ENCODE data around the gene GSTM3. TPM values are rescaled to one million over a fixed set of nuclear protein-coding genes. Genes with fewer than 3 reads are reported as not detected.

GSTM3 gene
- total and polyA plus RNA-seq, 9 of the 15 experiments (the other 6 are each of a cell fraction or from before 2014, with no cell fraction given), result 3.9 to 24.5 (median 9.4) TPM

DNA sequence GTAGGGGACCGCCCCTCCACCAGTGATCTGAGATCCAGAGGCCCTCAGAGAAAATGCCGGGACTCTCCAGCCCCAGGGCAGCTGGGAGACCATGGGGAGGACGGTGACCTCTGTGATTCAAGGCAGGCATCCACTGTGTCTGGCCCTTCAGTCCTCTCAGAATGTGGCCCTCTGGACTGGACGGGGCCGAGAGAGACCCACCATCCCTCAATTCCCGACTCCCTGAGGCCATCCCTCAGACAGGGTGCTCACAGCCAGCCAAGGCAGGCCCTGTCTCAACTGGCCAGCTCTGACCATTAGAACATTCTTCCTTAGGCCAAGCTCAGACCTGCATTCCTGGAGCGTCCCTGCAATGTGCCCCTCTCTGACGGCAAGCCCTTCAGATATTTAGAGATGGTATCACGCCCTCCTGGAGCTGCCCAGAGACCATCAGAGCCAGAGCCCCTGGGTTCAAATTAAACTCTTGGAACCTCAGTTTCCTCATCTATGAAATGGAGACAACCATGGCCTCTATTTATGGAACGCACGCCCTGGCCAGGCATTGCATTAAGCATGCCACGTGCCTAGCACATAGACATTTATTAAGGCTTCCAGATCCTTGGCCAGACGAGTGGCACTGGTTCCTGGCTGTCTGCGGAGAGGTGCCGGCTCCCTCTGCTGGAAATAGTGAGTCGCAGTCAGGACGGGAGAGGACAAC is 32.5 kb upstream of the GSTM3 start (continued):
- TF ChIP-seq CEBPG (CRISPR knock-in tag; IDR thresholded peaks at IDR 0.05), result no peak
- no peak for TF ChIP-seq CEBPG (tag; conservative IDR thresholded peaks at IDR 0.05 in 1 of 2, IDR thresholded peaks at IDR 0.05 in 1 of 2)
- no peak for TF ChIP-seq ZNF282 (CRISPR knock-in tag; IDR thresholded peaks at IDR 0.05)
- TF ChIP-seq, protein P1, sequence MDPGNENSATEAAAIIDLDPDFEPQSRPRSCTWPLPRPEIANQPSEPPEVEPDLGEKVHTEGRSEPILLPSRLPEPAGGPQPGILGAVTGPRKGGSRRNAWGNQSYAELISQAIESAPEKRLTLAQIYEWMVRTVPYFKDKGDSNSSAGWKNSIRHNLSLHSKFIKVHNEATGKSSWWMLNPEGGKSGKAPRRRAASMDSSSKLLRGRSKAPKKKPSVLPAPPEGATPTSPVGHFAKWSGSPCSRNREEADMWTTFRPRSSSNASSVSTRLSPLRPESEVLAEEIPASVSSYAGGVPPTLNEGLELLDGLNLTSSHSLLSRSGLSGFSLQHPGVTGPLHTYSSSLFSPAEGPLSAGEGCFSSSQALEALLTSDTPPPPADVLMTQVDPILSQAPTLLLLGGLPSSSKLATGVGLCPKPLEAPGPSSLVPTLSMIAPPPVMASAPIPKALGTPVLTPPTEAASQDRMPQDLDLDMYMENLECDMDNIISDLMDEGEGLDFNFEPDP (CRISPR knock-in tag; IDR thresholded peaks at IDR 0.05), result 0 out of 2 replicates have a peak, but pooled peaks have one; percentile 50
- TF ChIP-seq SETDB1 (IDR thresholded peaks at IDR 0.05; ENCODE audit: low read length), result no peak
- 0 out of 2 replicates have a peak, but pooled peaks have one; percentile 39 for TF ChIP-seq NBN (IDR thresholded peaks at IDR 0.05; ENCODE audit: low read depth)
- no peak for TF ChIP-seq ZNF57 (CRISPR knock-in tag; IDR thresholded peaks at IDR 0.05)
- TF ChIP-seq FOXP4 (CRISPR knock-in tag; IDR thresholded peaks at IDR 0.05; ENCODE audit: borderline replicate concordance), result peak; percentile 23; the same call in 1 of the 2 replicates
- no peak for TF ChIP-seq SMARCA5 (IDR thresholded peaks at IDR 0.05)
- TF ChIP-seq TFE3 (CRISPR knock-in tag; IDR thresholded peaks at IDR 0.05), result no peak
- no peak for TF ChIP-seq ESRRA (IDR thresholded peaks at IDR 0.05; ENCODE audit: borderline replicate concordance, low read depth)
- no peak for TF ChIP-seq PTTG1 (tag; IDR thresholded peaks at IDR 0.05; ENCODE audit: low read depth)
- TF ChIP-seq, protein P2, sequence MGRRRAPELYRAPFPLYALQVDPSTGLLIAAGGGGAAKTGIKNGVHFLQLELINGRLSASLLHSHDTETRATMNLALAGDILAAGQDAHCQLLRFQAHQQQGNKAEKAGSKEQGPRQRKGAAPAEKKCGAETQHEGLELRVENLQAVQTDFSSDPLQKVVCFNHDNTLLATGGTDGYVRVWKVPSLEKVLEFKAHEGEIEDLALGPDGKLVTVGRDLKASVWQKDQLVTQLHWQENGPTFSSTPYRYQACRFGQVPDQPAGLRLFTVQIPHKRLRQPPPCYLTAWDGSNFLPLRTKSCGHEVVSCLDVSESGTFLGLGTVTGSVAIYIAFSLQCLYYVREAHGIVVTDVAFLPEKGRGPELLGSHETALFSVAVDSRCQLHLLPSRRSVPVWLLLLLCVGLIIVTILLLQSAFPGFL (CRISPR knock-in tag; IDR thresholded peaks at IDR 0.05), result no peak
- TF ChIP-seq ZNF717 (CRISPR knock-in tag; IDR thresholded peaks at IDR 0.05), result no peak
- TF ChIP-seq, protein P3, sequence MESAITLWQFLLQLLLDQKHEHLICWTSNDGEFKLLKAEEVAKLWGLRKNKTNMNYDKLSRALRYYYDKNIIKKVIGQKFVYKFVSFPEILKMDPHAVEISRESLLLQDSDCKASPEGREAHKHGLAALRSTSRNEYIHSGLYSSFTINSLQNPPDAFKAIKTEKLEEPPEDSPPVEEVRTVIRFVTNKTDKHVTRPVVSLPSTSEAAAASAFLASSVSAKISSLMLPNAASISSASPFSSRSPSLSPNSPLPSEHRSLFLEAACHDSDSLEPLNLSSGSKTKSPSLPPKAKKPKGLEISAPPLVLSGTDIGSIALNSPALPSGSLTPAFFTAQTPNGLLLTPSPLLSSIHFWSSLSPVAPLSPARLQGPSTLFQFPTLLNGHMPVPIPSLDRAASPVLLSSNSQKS (CRISPR knock-in tag; IDR thresholded peaks at IDR 0.05), result no peak
- no peak for TF ChIP-seq ZKSCAN8 (CRISPR knock-in tag; IDR thresholded peaks at IDR 0.05)
- TF ChIP-seq OTX1 (CRISPR knock-in tag; IDR thresholded peaks at IDR 0.05), result no peak
- TF ChIP-seq ZNF589 (CRISPR knock-in tag; IDR thresholded peaks at IDR 0.05; ENCODE audit: low read depth), result no peak
- TF ChIP-seq MBD2 (IDR thresholded peaks at IDR 0.05; ENCODE audit: borderline replicate concordance, low read depth), result no peak
- no peak for TF ChIP-seq GTF2A2 (tag; IDR thresholded peaks at IDR 0.05)
